Adrenal gland (tissue), 12 donors: ENCODE data around the gene MBOAT1. TPM values are rescaled to one million over a fixed set of nuclear protein-coding genes. Genes with fewer than 3 reads are reported as not detected.

Experiments
- DNase-seq, 7 donors: peaks; one replicate each; pipeline ENCODE4 v3.0.0-alpha.2; 2019 to 2020
- H3K27ac ChIP-seq, 5 donors: fragments of 200-600 bp; sonication (generic) in 4 of 5; 1 replicate in 3 of 5; 2 replicates in 2 of 5; pipeline versions ENCODE4 v1.5.1 to v1.8.0; 2016 to 2020; ENCODE audit warnings: mild to moderate bottlenecking in 1 of 5
- H3K27me3 ChIP-seq: fragments of 200-600 bp; 2 replicates; pipeline ENCODE4 v1.8.0; 2021
- H3K36me3 ChIP-seq, 2 donors: fragments of 200-600 bp; replicated peaks in 1 of 2; 1 replicate in 1 of 2; 2 replicates in 1 of 2; pipeline versions ENCODE4 v1.5.1 to v1.8.0; 2018 to 2022
- H3K4me1 ChIP-seq, 2 donors: fragments of 200-600 bp; replicated peaks in 1 of 2; 1 replicate in 1 of 2; 2 replicates in 1 of 2; pipeline versions ENCODE4 v1.5.1 to v1.8.0; 2018 to 2021
- H3K4me3 ChIP-seq, 4 donors: fragments of 200-600 bp; sonication (generic) in 3 of 4; one replicate each; pipeline ENCODE4 v1.5.1; 2016 to 2018
- H3K9me3 ChIP-seq, 3 donors: fragments of 200-600 bp; sonication (generic) in 1 of 3; replicated peaks in 1 of 3; 1 replicate in 2 of 3; 2 replicates in 1 of 3; pipeline versions ENCODE4 v1.5.1 to v1.8.0; 2016 to 2021
- CTCF ChIP-seq, 6 experiments: fragments of 450-650 bp in 4 of 6; fragments of 200-600 bp in 2 of 6; sonication (generic) in 1 of 6; IDR thresholded peaks; 1 replicate in 5 of 6; 2 replicates in 1 of 6; pipeline versions ENCODE4 v1.5.1 to v1.8.0; 2016 to 2021; ENCODE audit warnings: antibody characterized with exemption in 6 of 6, mild to moderate bottlenecking in 2 of 6, moderate library complexity in 1 of 6
- POLR2A ChIP-seq, 2 donors: fragments of 450-650 bp; IDR thresholded peaks; one replicate each; pipeline ENCODE4 v1.6.1; 2017; ENCODE audit warnings: antibody characterized with exemption in 2 of 2, mild to moderate bottlenecking in 2 of 2, moderate library complexity in 1 of 2
- WGBS, 4 donors: extraction: QIAGEN DNeasy Blood & Tissue Kit in 2 of 4; methylation state at CpG; one replicate each; pipeline versions ENCODE4 v1.1.5 to v1.1.7; 2013 to 2017; 5-methylcytosine and 5-hydroxymethylcytosine counted together
- intact Hi-C, 2 donors: fragments of 100-400 bp; cut with DNase I; formaldehyde crosslinking; loops; one replicate each; pipeline versions ENCODE4 v1.14.1 to v1.15.0; 2022 to 2023
- polyA plus RNA-seq, 3 donors: library from polyadenylated mRNA; stranded (reverse); fragments of 200-250 nt in 2 of 3; fragments of 350-450 nt in 1 of 3; fragmentation: Illumina TruSeq in 1 of 3; extraction: RNeasy Lipid Tissue Mini Kit (QIAGEN cat#74804) in 1 of 3; gene quantifications; one replicate each; pipeline ENCODE4 v1.2.3, GENCODE V29; 2013 to 2014
- total RNA-seq, 9 donors: library from RNA; depleted of rRNA in 4 of 9; stranded (reverse); fragments of >200 nt in 4 of 9; fragments of 120-200 nt in 1 of 9; fragmentation: NEBNext Ultra II Directional in 1 of 9; extraction: Animal tissue kit (Norgen Biotek cat#: 25700) in 1 of 9; gene quantifications; one replicate each; pipeline versions ENCODE4 v1.1.0 to v1.2.4, GENCODE V29; 2013 to 2023
- donor health status: healthy with polysubstance abuse.
- donor health status: Bipolar disorder and iron deficiency.
- donor health status: DM: yes; HTN: yes; CAD: no.
- donor health status: DM: no; HTN: no; CAD: no.
- donor health status: DM: no; HTN: no; CAD: no.
- donor health status: DM: yes; HTN: yes; CAD: no.

Gene MBOAT1
- total and polyA plus RNA-seq, 12 donors: 1.5 to 18.9 (median 7.4) TPM

GRCh38 chr6:20217324-20217855, 5.1 kb upstream of the MBOAT1 start:
- H3K4me1 ChIP-seq: peaks cover 6 to 15% of the 10 kb centered on the region in 2 donors
- intact Hi-C loops: loop anchor here in 1 of 2 donors (10.0 kb wide), 1 partner anchor 93 kb away; no protein-coding TSS in a partner anchor
- H3K27ac ChIP-seq: peak overlapping the region in 1 of 5 donors; percentile 12
- H3K4me3 ChIP-seq: peak overlapping the region in 1 of 4 donors; percentile 29
- peak in 5 of 7 donors; percentile 35 to 57 (median 49) for DNase-seq
- no peak for TF ChIP-seq POLR2A (IDR thresholded peaks at IDR 0.05)
- TF ChIP-seq CTCF (IDR thresholded peaks at IDR 0.05): no peak
- no peaks in the 10 kb centered on the region for H3K27me3 ChIP-seq
- H3K36me3 ChIP-seq: no peaks in the 10 kb centered on the region
- H3K9me3 ChIP-seq: no peaks in the 10 kb centered on the region
- WGBS, 4 donors: 36 to 45% (median 40%) methylated on average over 5 of the region's 5 CpGs

GRCh38 chr6:20215310-20215709, 3.0 kb upstream of the MBOAT1 start:
- intact Hi-C loops: loop anchor here in 1 of 2 donors (10.0 kb wide), 1 partner anchor 91 kb away; no protein-coding TSS in a partner anchor
- no peak overlapping the region for H3K27ac ChIP-seq
- DNase-seq: no peak

DNA sequence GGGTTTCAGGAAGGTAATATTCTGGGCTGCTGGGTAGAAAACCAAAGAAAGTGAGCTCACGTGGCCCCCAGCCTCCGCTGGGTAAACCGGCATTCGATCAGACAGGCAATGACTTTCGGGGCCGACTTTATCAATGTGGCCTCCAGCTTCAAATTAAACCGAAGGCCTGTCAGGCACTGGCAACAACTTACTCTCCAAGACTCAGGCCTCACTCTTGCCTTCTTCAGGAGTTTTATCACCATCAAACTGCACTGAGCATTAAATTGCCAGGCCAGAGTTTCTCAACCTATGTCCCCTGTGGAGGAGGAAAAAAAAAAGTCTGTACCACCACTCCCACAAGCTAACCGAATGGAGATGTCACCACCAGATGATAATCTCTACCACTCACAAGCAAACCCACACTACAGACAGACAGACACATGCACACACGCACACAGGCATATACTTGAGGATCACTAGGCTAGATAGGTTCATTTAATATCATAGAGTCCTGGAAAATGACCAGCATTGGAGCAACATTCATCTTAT, 1.1 kb upstream of the MBOAT1 start:
- H3K27ac ChIP-seq: peak overlapping the region; percentile 78 to 94 (median 89)
- DNase-seq: peak in 1 of 7 donors; percentile 23
- H3K4me1 ChIP-seq: peaks cover 12 to 24% of the 10 kb centered on the region in 2 donors
- intact Hi-C loops: loop anchor here in 1 of 2 donors (10.0 kb wide), 1 partner anchor 89 kb away; no protein-coding TSS in a partner anchor
- H3K9me3 ChIP-seq: no peaks in the 10 kb centered on the region
- no peaks in the 10 kb centered on the region for H3K27me3 ChIP-seq
- TF ChIP-seq CTCF (IDR thresholded peaks at IDR 0.05) (no peak), POLR2A (IDR thresholded peaks at IDR 0.05) (no peak)
- H3K36me3 ChIP-seq: no peaks in the 10 kb centered on the region
- 33 to 52% (median 34%) methylated on average over 9 of the region's 9 CpGs for WGBS, 4 donors
- H3K4me3 ChIP-seq: peak overlapping the region in 3 of 4 donors; percentile 21 to 89 (median 83)

More at GRCh38 chr6:20215310-20215709, 3.0 kb upstream of the MBOAT1 start:
- Histone ChIP-seq H3K4me3 (no peak overlapping the region), H3K27me3 (no peaks in the 10 kb centered on the region), H3K4me1 (peaks cover 12 to 24% of the 10 kb centered on the region in 2 donors), H3K9me3 (no peaks in the 10 kb centered on the region), H3K36me3 (no peaks in the 10 kb centered on the region)
- no peak for TF ChIP-seq POLR2A (IDR thresholded peaks at IDR 0.05)
- no peak for TF ChIP-seq CTCF (IDR thresholded peaks at IDR 0.05)

GRCh38 chr6:20211941-20212391, 303 bp downstream of the MBOAT1 start:
- peak overlapping the region in 3 of 4 donors; percentile 38 to 89 (median 83) for H3K4me3 ChIP-seq
- WGBS, 4 donors: 0 to 8% (median 0%) methylated on average over 3 to 37 of the region's 37 CpGs

More at GRCh38 chr6:20211941-20212391, 303 bp downstream of the MBOAT1 start:
- intact Hi-C loops: loop anchor here in 1 of 2 donors (10.0 kb wide), 1 partner anchor 87 kb away; no protein-coding TSS in a partner anchor
- DNase-seq: peak in 1 of 7 donors; percentile 28
- TF ChIP-seq CTCF (IDR thresholded peaks at IDR 0.05): no peak
- TF ChIP-seq POLR2A (IDR thresholded peaks at IDR 0.05): no peak
- H3K27ac ChIP-seq: peak overlapping the region in 4 of 5 donors; percentile 89 to 94 (median 91)
- H3K36me3 ChIP-seq: no peaks in the 10 kb centered on the region
- peaks cover 12 to 31% of the 10 kb centered on the region in 2 donors for H3K4me1 ChIP-seq
- H3K9me3 ChIP-seq: no peaks in the 10 kb centered on the region
- no peaks in the 10 kb centered on the region for H3K27me3 ChIP-seq
